LNCAP (cell line): ENCODE measurements around the gene UBE2K.

ENCODE experiments used
- CTCF ChIP-seq: fragments of 450-650 bp; IDR thresholded peaks from 2 replicates; pipeline ENCODE4 v1.5.1; 2017; ENCODE audit warnings: mild to moderate bottlenecking

Gene UBE2K

DNA sequence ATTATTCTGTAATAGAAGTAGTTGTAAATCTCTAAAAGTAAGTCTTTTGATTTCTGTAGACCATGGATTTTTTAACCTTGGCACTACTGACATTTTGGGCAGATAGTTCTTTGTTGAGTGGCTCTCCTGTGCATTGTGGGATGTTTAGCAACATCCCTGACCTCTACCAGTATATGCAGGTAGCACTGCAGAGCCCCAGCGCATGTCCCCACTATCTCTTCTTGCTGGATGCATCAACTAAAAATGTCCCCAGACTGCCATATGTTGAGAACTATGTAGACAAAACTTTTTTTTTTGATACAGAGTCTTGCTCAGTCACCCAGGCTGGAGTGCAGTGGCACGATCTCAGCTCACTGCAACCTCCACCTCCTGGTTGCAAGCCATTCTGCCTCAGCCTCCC lies 4.8 kb downstream of the UBE2K start:
- TF ChIP-seq CTCF: no peak

DNA sequence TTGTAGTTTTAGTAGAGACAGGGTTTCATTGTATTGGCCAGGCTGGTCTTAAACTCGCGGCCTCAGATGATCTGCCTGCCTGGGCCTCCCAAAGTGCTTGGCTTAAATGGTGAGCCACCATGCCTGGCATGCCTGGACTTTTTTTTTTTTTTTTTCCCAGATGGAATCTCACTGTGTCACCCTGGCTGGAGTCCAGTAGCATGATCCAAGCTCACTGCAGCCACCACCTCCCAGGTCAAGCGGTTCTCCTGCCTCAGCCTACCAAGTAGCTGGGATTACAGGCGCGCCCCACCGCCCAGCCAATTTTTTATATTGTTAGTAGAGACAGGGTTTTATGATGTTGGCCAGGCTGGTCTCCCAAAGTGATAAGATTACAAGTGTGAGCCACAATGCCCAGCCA lies 8.4 kb downstream of the UBE2K start:
- no peak for TF ChIP-seq CTCF

DNA sequence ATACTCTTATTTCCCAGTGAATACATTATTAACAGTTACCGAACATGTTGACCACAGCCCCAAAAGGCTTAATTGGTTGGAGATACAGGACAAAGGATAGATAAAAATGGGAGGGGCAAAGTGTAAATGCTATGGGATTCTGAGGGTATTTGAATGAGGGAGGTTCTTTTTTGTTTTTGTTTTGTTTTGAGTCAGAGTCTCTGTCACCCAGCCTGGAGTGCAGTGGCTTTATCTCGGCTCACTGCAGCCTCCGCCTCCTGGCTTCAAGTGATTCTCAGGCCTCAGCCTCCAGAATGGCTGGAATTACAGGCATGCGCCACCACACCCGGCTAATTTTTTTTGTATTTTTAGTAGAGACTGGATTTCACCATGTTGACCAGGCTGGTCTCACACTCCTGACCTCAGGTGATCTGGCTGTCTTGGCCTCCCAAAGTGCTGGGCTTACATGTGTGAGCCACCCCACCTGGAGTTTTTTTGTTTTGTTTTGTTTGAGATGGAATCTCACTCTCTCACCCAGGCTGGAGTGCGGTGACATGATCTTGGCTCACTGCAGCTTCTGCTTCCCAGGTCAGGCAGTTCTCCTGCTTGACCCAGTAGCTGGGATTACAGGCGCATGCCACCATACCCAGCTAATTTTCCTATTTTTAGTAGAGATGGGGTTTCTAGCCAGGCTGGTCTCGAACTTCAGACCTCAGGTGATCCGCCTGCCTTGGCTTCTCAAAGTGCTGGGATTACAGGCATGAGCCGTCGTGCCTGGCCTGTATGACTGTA lies 9.0 kb downstream of the UBE2K start:
- no peak for TF ChIP-seq CTCF

DNA sequence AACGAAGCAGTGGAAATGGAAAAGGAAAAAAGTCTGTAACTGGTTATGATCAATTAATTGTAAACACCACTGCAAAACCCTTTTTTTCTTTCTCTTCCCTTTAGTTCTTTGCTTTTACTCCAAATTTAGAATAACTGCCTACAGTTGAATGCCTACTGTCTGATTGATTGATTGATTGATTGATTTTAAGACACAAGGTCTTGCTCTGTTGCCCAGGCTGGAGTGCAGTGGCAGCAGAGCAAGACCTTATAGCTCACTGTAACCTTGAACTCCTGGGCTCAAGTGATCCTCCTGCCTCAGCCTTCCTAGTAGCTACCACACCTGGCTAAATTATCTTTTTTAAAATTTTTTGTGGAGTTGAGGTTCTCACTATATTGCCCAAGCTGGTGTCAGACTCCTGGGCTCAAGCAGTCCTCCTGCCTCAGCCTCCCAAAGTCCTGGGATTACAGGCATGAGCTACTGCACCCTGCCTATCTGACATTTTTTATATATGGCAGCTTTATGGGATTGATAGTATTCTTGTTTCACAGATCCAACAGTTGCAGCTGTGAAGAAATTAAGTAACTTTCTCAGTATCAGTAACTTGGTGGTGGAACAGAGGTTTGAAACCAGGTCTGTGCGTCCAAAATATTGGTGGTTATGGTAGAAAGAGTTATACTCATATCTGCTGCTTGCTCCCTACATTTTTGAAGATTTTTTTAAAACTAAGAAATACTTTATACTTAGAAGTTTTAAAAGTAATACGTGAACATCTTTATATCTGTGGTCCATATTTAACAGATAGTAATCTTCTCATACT lies 12.4 kb downstream of the UBE2K start:
- TF ChIP-seq CTCF: no peak

DNA sequence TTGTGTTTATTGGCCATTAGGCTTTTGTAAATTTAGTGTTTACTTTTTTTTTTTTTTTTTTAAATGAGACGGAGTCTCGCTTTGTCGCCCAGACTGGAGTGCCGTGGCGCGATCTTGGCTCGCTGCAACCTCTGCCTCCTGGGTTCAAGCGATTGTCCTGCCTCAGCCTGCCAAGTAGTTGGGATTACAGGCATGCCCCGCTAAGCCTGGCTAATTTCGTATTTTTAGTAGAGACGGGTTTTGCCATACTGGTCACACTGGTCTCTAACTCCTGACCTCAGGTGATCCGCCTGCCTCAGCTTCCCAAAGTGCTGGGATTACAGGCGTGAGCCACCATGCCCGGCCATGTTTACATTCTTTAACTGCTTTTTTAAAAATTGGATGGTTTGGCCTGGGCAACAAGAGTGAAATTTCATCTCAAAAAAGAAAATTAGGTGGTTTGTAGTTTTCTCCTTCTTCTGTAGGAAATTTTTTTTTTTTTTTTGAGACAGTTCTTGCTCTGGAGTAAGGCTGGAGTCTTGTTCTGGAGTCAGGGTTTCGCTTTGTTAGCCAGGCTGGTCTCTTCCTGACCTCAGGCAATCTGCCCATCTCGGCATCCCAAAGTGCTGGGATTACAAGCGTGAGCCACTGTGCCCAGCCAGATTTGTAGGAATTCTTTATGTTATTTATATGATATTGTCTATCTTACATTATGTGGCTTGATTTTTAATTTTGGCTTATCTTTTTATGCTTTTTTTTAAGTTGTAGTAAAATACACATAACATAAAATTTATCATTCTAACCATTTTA lies 15.1 kb downstream of the UBE2K start:
- TF ChIP-seq CTCF: no peak

GRCh38 chr4:39713691-39714090 lies 15.8 kb downstream of the UBE2K start:
- TF ChIP-seq CTCF: no peak

GRCh38 chr4:39714166-39714565 lies 16.2 kb downstream of the UBE2K start:
- TF ChIP-seq CTCF: no peak
